H1 (cell line): Measurements from ENCODE around the gene KCNJ10. TPM values are rescaled to one million over a fixed set of nuclear protein-coding genes. Genes with fewer than 3 reads are reported as not detected.

Source experiments
- CTCF ChIA-PET: fragments of 300-600 bp; sonication (Branson Sonifier 250); formaldehyde crosslinking; loops from one replicate; lab custom pipeline; 2021; ENCODE audit not compliant: partially characterized antibody; lab: Charles Lee
- POLR2A ChIA-PET: fragments of 300-600 bp; sonication (Branson Sonifier 250); formaldehyde crosslinking; loops from one replicate; lab custom pipeline; 2021; ENCODE audit warnings: inconsistent platforms; ENCODE audit not compliant: partially characterized antibody; lab: Charles Lee
- DNase-seq, 2 experiments: peaks; one replicate each; pipeline versions ENCODE4 v3.0.0 to v3.0.0-alpha.2; 2010 to 2022; ENCODE audit warnings: low spot score in 2 of 2, low read depth in 1 of 2, mixed read lengths in 1 of 2
- FAIRE-seq: peaks from 2 replicates; lab custom pipeline; 2011; peaks lifted over from hg19 to GRCh38; lab: Jason Lieb, UNC
- H2AFZ ChIP-seq: 2 replicates; pipeline ENCODE4 v1.8.1; 2012; ENCODE audit warnings: low read length, inconsistent platforms
- H2AK5ac ChIP-seq: 2 replicates; pipeline ENCODE4 v1.6.1; 2013; ENCODE audit warnings: low read depth, low read length
- H2BK120ac ChIP-seq: replicated peaks from 2 replicates; pipeline ENCODE3; 2013; ENCODE audit warnings: low read depth, low read length, inconsistent platforms
- H2BK12ac ChIP-seq: 2 replicates; pipeline ENCODE4 v1.6.1; 2013; ENCODE audit warnings: low read depth, low read length
- H2BK15ac ChIP-seq: 2 replicates; pipeline ENCODE4 v1.6.1; 2013; ENCODE audit warnings: low read length
- H2BK20ac ChIP-seq: 2 replicates; pipeline ENCODE4 v1.6.1; 2013; ENCODE audit warnings: low read length
- H2BK5ac ChIP-seq: 2 replicates; pipeline ENCODE4 v1.6.1; 2013; ENCODE audit warnings: low read depth, low read length
- H3K14ac ChIP-seq: 2 replicates; pipeline ENCODE4 v1.6.1; 2013; ENCODE audit warnings: inconsistent platforms; ENCODE audit not compliant: insufficient read length
- H3K18ac ChIP-seq: 2 replicates; pipeline ENCODE4 v1.6.1; 2013; ENCODE audit warnings: low read length; ENCODE audit errors: extremely low read depth
- H3K23ac ChIP-seq: 2 replicates; pipeline ENCODE4 v1.6.1; 2013; ENCODE audit warnings: inconsistent platforms; ENCODE audit not compliant: insufficient read length
- H3K23me2 ChIP-seq: 2 replicates; pipeline ENCODE4 v1.6.1; 2013; ENCODE audit warnings: low read depth, low read length
- H3K27ac ChIP-seq: 2 replicates; pipeline ENCODE4 v1.6.1; 2011; ENCODE audit warnings: low read depth, low read length, inconsistent platforms
- H3K27me3 ChIP-seq, 4 experiments: replicated peaks in 1 of 4; 1 replicate in 1 of 4; 2 replicates in 3 of 4; pipeline versions ENCODE4 v1.6.1 to v1.8.1; 2011 to 2013; ENCODE audit warnings: low read length in 3 of 4, mild to moderate bottlenecking in 3 of 4, inconsistent platforms in 2 of 4, mixed read lengths in 2 of 4, moderate library complexity in 1 of 4; ENCODE audit not compliant: control insufficient read depth in 3 of 4, insufficient read depth in 3 of 4; ENCODE audit errors: extremely low read depth in 1 of 4
- H3K36me3 ChIP-seq, 4 experiments: 2 replicates each; pipeline versions ENCODE4 v1.6.1 to v1.8.1; 2011 to 2013; ENCODE audit warnings: mild to moderate bottlenecking in 4 of 4, low read length in 3 of 4, moderate library complexity in 2 of 4, control low read depth in 1 of 4, inconsistent platforms in 1 of 4; ENCODE audit not compliant: insufficient read depth in 4 of 4, control insufficient read depth in 2 of 4
- H3K4ac ChIP-seq: replicated peaks from 2 replicates; pipeline ENCODE3; 2013; ENCODE audit warnings: low read length, low read depth, mixed read lengths, inconsistent platforms; ENCODE audit not compliant: insufficient read length
- H3K4me1 ChIP-seq, 4 experiments: replicated peaks in 1 of 4; 1 replicate in 1 of 4; 2 replicates in 3 of 4; pipeline versions ENCODE4 v1.6.1 to v1.8.1; 2011 to 2013; ENCODE audit warnings: low read length in 3 of 4, inconsistent platforms in 2 of 4, mixed read lengths in 1 of 4; ENCODE audit not compliant: insufficient read depth in 4 of 4, control insufficient read depth in 3 of 4
- H3K4me2 ChIP-seq, 2 experiments: 2 replicates each; pipeline versions ENCODE4 v1.6.1 to v1.8.1; 2011 to 2013; ENCODE audit warnings: low read depth in 2 of 2, low read length in 2 of 2, control low read depth in 1 of 2, inconsistent platforms in 1 of 2, mild to moderate bottlenecking in 1 of 2; ENCODE audit not compliant: insufficient read depth in 1 of 2
- H3K4me3 ChIP-seq, 4 experiments: fragments of 200-600, 300-600 bp in 1 of 4; sonication (generic), shearing (Covaris generic), sonication (Bioruptor Twin) in 1 of 4; 2 replicates each; pipeline versions ENCODE4 v1.5.1 to v1.8.1; 2011 to 2016; ENCODE audit warnings: low read length in 4 of 4, low read depth in 3 of 4, control low read depth in 2 of 4, inconsistent platforms in 2 of 4, mild to moderate bottlenecking in 2 of 4, mixed read lengths in 1 of 4, moderate library complexity in 1 of 4; ENCODE audit not compliant: insufficient read depth in 2 of 4; ENCODE audit errors: extremely low read depth in 1 of 4
- H3K56ac ChIP-seq: replicated peaks from 2 replicates; pipeline ENCODE3; 2013; ENCODE audit warnings: low read depth, mild to moderate bottlenecking, mixed read lengths, low read length, inconsistent platforms; ENCODE audit not compliant: insufficient read length
- H3K79me1 ChIP-seq: 2 replicates; pipeline ENCODE4 v1.6.1; 2013; ENCODE audit warnings: low read depth, low read length, control low read depth
- H3K79me2 ChIP-seq, 2 experiments: 2 replicates each; pipeline versions ENCODE4 v1.6.1 to v1.8.1; 2012 to 2013; ENCODE audit warnings: low read length in 2 of 2, mild to moderate bottlenecking in 2 of 2, inconsistent platforms in 1 of 2; ENCODE audit not compliant: insufficient read depth in 2 of 2, control insufficient read depth in 1 of 2
- H3K9ac ChIP-seq, 4 experiments: replicated peaks in 1 of 4; 1 replicate in 1 of 4; 2 replicates in 3 of 4; pipeline versions ENCODE4 v1.6.1 to v1.8.1; 2011 to 2013; ENCODE audit warnings: low read depth in 3 of 4, low read length in 3 of 4, control low read depth in 2 of 4, mild to moderate bottlenecking in 2 of 4, moderate library complexity in 2 of 4, inconsistent platforms in 1 of 4; ENCODE audit errors: extremely low read depth in 1 of 4
- H3K9me3 ChIP-seq, 2 experiments: 2 replicates each; pipeline versions ENCODE4 v1.6.1 to v1.8.1; 2012 to 2013; ENCODE audit warnings: mild to moderate bottlenecking in 2 of 2, moderate library complexity in 2 of 2, control low read depth in 1 of 2, inconsistent platforms in 1 of 2, low read depth in 1 of 2, low read length in 1 of 2, mixed read lengths in 1 of 2; ENCODE audit not compliant: insufficient read depth in 2 of 2
- H4K20me1 ChIP-seq, 2 experiments: replicated peaks in 1 of 2; 2 replicates each; pipeline versions ENCODE3 to v1.8.1; 2011 to 2013; ENCODE audit warnings: inconsistent platforms in 2 of 2, low read length in 2 of 2, mild to moderate bottlenecking in 1 of 2; ENCODE audit not compliant: insufficient read depth in 2 of 2, control insufficient read depth in 1 of 2
- H4K5ac ChIP-seq: 2 replicates; pipeline ENCODE4 v1.6.1; 2013; ENCODE audit warnings: low read length, low read depth, mixed read lengths, inconsistent platforms; ENCODE audit not compliant: insufficient read length
- H4K8ac ChIP-seq: 2 replicates; pipeline ENCODE4 v1.8.0; 2013; ENCODE audit warnings: mild to moderate bottlenecking, moderate library complexity, low read length, inconsistent platforms; ENCODE audit not compliant: insufficient read depth; ENCODE audit errors: extremely low read depth
- H4K91ac ChIP-seq: replicated peaks from 2 replicates; pipeline ENCODE3; 2013; ENCODE audit warnings: low read length, mixed read lengths, inconsistent platforms; ENCODE audit not compliant: insufficient read length
- ASH2L ChIP-seq: fragments of 200-600, 300-600 bp; sonication (generic); IDR thresholded peaks from one replicate; pipeline ENCODE4 v1.7.1; 2017; ENCODE audit warnings: low read length
- CHD2 ChIP-seq: IDR thresholded peaks from 2 replicates; pipeline ENCODE4 v1.6.1; 2012; ENCODE audit warnings: low read length, improper control_type of control experiment
- CTBP2 ChIP-seq: IDR thresholded peaks from 2 replicates; pipeline ENCODE4 v1.7.0; 2011; ENCODE audit warnings: borderline replicate concordance, mild to moderate bottlenecking, moderate library complexity, mixed read lengths, low read length; ENCODE audit not compliant: insufficient read depth, insufficient read length
- EGR1 ChIP-seq: IDR thresholded peaks from 2 replicates; pipeline ENCODE4 v1.6.1; 2011; ENCODE audit warnings: low read depth, low read length, borderline replicate concordance
- KDM1A ChIP-seq: fragments of 200-600, 300-600 bp; sonication (generic); IDR thresholded peaks from 2 replicates; pipeline ENCODE4 v1.7.1; 2016; ENCODE audit warnings: mild to moderate bottlenecking, low read length, borderline replicate concordance
- NRF1 ChIP-seq: IDR thresholded peaks from 2 replicates; pipeline ENCODE4 v1.6.1; 2011; ENCODE audit warnings: mild to moderate bottlenecking, low read depth, low read length, improper control_type of control experiment
- POU5F1 ChIP-seq: IDR thresholded peaks from 2 replicates; pipeline ENCODE4 v1.6.1; 2011; ENCODE audit warnings: low read depth, mild to moderate bottlenecking, low read length, moderate library complexity
- SP2 ChIP-seq: IDR thresholded peaks from 2 replicates; pipeline ENCODE4 v1.6.1; 2012; ENCODE audit warnings: mild to moderate bottlenecking, low read length, inconsistent platforms
- SRF ChIP-seq: IDR thresholded peaks from 2 replicates; pipeline ENCODE4 v1.6.1; 2011; ENCODE audit warnings: mild to moderate bottlenecking, low read depth, low read length, moderate library complexity
- SUZ12 ChIP-seq: fragments of 200-600 bp; sonication (generic); IDR thresholded peaks from 2 replicates; pipeline ENCODE4 v1.6.1; 2012; ENCODE audit warnings: mild to moderate bottlenecking, inconsistent platforms, low read length, moderate library complexity, mixed read lengths
- USF2 ChIP-seq: IDR thresholded peaks from 2 replicates; pipeline ENCODE4 v1.6.1; 2011; ENCODE audit warnings: low read length, improper control_type of control experiment
- WGBS, 2 experiments: shearing (Covaris generic) in 1 of 2; methylation state at CpG; one replicate each; pipeline versions ENCODE4 v1.1.6 to v1.1.7; 2013 to 2015; ENCODE audit warnings: low lambda C conversion rate in 2 of 2, mixed read lengths in 2 of 2, inconsistent platforms in 1 of 2, low coverage in 1 of 2, missing lambda C conversion rate in 1 of 2; ENCODE audit not compliant: insufficient replicate concordance in 2 of 2, insufficient coverage in 1 of 2, insufficient read length in 1 of 2; ENCODE audit errors: extremely low coverage in 1 of 2, missing lambda C conversion rate in 1 of 2; 5-methylcytosine and 5-hydroxymethylcytosine counted together
- polyA plus RNA-seq, 7 experiments: library from polyadenylated mRNA; depleted of rRNA in 3 of 7; stranded (reverse) in 5 of 7; unstranded in 2 of 7; fragments of >200 nt in 5 of 7; fragments of 200-250 nt in 2 of 7; gene quantifications; 1 replicate in 5 of 7; 2 replicates in 1 of 7; 4 replicates in 1 of 7; pipeline versions ENCODE4 v1.2.1 to v1.2.3, GENCODE V29; 2011 to 2013; ENCODE audit warnings: missing spikeins in 2 of 7, mixed read lengths in 2 of 7
- total RNA-seq: library from RNA; stranded (reverse); fragmentation: NEBNext Ultra II Directional; extraction: Animal tissue kit (Norgen Biotek cat#: 25700); gene quantifications from 2 replicates; pipeline ENCODE4 v1.2.1, GENCODE V29; 2021
- TF ChIP-seq, protein P1 (sequence below): IDR thresholded peaks from 2 replicates; pipeline ENCODE4 v1.6.1; 2011; ENCODE audit warnings: low read depth, mild to moderate bottlenecking, low read length; ENCODE audit not compliant: insufficient read depth

KCNJ10 gene
- total and polyA plus RNA-seq, 2 of the 8 experiments (the other 6 are each of a cell fraction or from before 2014, with no cell fraction given) = 1.7 to 2.4 TPM

GRCh38 chr1:160071289-160071688, 1.3 kb upstream of the KCNJ10 start:
- CTCF ChIA-PET = interaction anchor here (1.2 to 50.1 kb wide), 4 partner anchors 3 to 33 kb away, joined by 4 to 1874 read pairs (median 939); partner anchors contain the start of genes IGSF8, KCNJ10 and KCNJ9
- Histone ChIP-seq H3K4ac (no peak overlapping the region), H3K56ac (no peak overlapping the region), H3K27me3 (peaks cover 0 to 14% (median 11%) of the 10 kb centered on the region in 4 experiments; a peak in 6 of 7 replicates), H3K79me2 (no peaks in the 10 kb centered on the region), H3K4me2 (peak overlapping the region in 1 of 2 experiments; percentile 90; a peak in 1 of 4 replicates), H4K91ac (no peak overlapping the region), H3K36me3 (no peaks in the 10 kb centered on the region), H3K23ac (no peak overlapping the region), H3K4me3 (peak overlapping the region in 1 of 4 experiments; percentile 70; a peak in 2 of 8 replicates), H2BK15ac (no peak overlapping the region), H2BK20ac (no peak overlapping the region), H3K23me2 (peaks cover 8% of the 10 kb centered on the region), H2BK120ac (no peak overlapping the region), H4K8ac (no peak overlapping the region), H3K9me3 (no peaks in the 10 kb centered on the region), H2AK5ac (no peak overlapping the region), H2AFZ (no peak overlapping the region), H3K9ac (no peak overlapping the region), H3K27ac (no peak overlapping the region), H3K79me1 (no peaks in the 10 kb centered on the region), H3K18ac (no peak overlapping the region), H2BK12ac (no peak overlapping the region), H4K5ac (no peak overlapping the region), H3K4me1 (peaks cover 0 to 12% (median 6%) of the 10 kb centered on the region in 4 experiments; a peak in 5 of 7 replicates), H4K20me1 (no peaks in the 10 kb centered on the region), H2BK5ac (no peak overlapping the region), H3K14ac (no peak overlapping the region)
- FAIRE-seq (no peak), DNase-seq (no peak)
- WGBS, 2 experiments = 85% methylated on average over 5 of the region's 5 CpGs; no CpG with 5 or more reads in 1 of the 2 experiments
- POLR2A ChIA-PET = interaction anchor here (1.3 to 2.4 kb wide), 3 partner anchors 12 to 27 kb away, joined by 3 to 7 read pairs (median 3); partner anchors contain the start of gene IGSF8
- TF ChIP-seq SUZ12 (no peak), EGR1 (no peak), KDM1A (no peak), CTBP2 (no peak), USF2 (no peak), NRF1 (no peak), ASH2L (no peak), POU5F1 (no peak), CHD2 (no peak), SP2 (no peak), SRF (no peak)
- TF ChIP-seq, protein P1, sequence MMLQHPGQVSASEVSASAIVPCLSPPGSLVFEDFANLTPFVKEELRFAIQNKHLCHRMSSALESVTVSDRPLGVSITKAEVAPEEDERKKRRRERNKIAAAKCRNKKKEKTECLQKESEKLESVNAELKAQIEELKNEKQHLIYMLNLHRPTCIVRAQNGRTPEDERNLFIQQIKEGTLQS = no peak
